Measurements from ENCODE around the gene LRR1.

DNA sequence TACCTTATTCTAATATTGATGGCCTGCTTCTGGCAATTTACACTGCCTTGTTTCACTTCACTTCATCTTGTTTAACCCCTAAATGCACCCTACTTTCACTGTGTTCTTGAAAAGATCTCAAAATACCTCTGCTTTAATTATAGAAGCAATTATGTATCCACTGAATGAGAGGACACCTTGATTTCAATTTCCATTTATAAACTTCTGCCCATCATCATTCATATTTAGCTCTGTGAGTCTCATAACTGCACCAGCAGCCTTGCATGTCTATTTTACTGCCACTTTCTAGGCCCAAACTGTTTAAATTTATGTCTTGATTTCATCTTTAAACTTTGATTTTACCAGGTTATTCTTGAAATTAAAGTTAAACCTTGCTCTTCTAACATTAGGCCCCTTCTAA, 43.4 kb downstream of the LRR1 start:
- no peak for TF ChIP-seq CTCF (IDR thresholded peaks at IDR 0.05)
- no peak for TF ChIP-seq POLR2A (IDR thresholded peaks at IDR 0.05)
